Loucy (cell line): ENCODE measurements around the gene KCND1.

Source experiments
- CTCF ChIP-seq: fragments of 200-600 bp; sonication (generic); conservative IDR thresholded peaks from 2 replicates; pipeline ENCODE4 v1.5.1; 2014; ENCODE audit warnings: mild to moderate bottlenecking, antibody characterized with exemption, low read length
- EZH2phosphoT487 ChIP-seq: fragments of 200-600 bp; IDR thresholded peaks from 2 replicates; pipeline ENCODE4 v1.6.1; 2018; ENCODE audit warnings: antibody characterized with exemption, mild to moderate bottlenecking, moderate library complexity, borderline replicate concordance

DNA sequence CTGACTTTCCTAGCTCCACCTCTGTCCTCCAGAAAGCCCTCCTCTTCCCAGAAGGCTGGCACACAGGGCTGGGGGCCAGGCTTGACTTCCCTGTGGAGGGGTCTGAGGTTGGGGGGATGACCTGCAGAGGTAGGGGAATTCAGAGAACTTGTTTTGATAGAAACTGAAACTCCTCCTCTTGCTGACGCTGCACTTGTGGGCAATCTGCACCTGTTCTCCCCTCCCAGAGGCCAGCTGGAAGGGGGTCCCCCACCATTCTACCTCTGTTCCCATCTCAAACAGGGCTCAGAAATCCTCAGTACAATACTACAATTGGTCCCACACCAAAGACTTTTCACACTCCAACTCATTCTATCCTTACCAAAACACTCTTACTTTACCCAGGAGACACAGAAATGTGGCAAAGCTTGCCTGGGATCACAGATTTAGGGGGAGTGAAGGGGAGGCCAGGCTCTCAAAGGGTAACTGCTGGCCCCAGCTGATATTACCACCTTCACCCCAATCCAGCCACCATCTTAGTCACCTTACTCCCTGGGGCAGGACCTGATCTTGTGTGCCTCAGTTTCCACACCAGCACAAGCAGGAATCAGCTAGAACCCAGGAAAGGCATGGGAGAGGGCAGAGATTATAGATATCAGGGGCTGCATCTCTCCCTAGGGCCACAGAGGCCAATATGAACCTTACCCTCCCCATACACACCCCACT lies 32.8 kb downstream of the KCND1 start:
- TF ChIP-seq CTCF: no peak
- TF ChIP-seq EZH2phosphoT487: no peak
